GM19193 (cell line): ENCODE measurements around the gene TMEM243.

Experiments used
- POLR2A ChIP-seq: IDR thresholded peaks from 4 replicates; pipeline ENCODE4 v1.6.1; 2011; ENCODE audit not compliant: insufficient read depth, insufficient read length; ENCODE audit errors: extremely low read depth

The TMEM243 gene

DNA sequence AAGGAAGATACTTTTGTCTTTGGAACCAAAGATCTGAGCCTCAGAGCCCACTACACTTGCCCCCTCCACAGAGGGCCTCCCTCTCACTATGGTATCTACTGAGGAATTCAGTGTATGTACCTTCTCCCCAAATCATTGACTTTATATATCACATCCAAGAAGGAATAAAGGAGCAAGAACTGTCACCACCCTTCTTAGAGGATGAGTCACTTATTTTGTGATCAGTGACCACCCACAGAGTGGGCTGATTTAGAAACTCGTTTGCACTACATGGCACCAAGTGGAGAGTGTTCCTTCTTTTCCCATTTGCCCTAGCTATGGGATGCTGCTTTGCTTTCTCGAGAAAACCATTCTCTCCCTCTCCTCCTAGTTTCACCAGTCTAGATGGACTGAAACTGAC is 5.7 kb downstream of the TMEM243 start:
- TF ChIP-seq POLR2A: no peak

DNA sequence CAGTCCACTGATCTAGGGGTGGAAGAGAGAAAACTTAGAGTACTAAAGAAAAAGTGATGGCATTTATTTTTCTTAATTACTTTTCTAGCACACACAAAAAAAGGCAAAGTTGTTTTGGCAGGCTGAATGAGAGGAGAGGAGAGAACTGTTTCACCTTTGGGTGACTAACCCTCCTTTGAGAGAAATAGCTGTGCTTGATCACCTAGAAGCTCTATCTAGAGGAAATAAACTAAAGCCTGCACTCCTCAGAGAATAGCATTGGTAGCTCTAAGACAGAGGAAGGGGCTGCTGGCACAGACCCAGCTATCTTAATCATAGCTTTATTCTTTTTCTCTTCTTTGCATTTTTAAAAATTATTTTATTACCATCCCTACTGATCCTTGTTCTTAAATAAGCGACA is 6.3 kb downstream of the TMEM243 start:
- TF ChIP-seq POLR2A: no peak

DNA sequence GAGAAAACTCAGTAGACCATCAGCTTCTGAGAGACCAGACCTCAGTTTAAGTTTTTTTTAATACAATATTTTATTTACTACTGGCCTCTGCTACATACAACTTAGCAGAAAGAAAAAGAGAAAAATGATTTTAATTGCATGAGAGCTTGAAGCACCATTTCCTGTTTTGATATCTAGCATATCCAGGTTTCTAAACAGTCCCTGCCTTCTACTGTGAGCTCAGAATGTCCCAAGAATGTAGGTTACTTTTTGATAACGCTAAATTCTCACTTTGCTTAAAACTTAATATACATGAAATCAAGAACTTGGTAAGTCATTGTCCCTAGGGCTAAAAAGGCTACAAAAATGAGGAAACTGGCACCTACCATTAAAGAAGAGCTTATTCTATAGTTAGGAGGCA is 7.0 kb downstream of the TMEM243 start:
- no peak for TF ChIP-seq POLR2A

DNA sequence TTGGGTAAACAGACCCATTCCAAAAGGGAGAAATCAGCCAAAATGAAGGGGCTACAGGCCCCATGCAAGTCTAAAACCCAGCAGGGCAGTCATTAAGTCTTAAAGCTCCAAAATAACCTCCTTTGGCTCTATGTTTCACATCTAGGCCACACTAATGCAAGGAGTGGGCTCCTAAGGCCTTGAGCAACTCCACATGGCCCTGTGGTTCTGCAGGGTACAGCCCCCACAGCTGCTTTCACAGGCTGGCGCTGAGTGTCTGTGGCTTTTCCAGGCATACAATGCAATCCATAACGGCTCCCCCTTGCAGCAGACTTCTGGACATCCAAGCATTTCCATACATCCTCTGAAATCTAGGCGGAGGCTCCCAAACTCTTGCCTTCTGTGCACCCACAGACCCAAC is 9.0 kb downstream of the TMEM243 start:
- TF ChIP-seq POLR2A: no peak

DNA sequence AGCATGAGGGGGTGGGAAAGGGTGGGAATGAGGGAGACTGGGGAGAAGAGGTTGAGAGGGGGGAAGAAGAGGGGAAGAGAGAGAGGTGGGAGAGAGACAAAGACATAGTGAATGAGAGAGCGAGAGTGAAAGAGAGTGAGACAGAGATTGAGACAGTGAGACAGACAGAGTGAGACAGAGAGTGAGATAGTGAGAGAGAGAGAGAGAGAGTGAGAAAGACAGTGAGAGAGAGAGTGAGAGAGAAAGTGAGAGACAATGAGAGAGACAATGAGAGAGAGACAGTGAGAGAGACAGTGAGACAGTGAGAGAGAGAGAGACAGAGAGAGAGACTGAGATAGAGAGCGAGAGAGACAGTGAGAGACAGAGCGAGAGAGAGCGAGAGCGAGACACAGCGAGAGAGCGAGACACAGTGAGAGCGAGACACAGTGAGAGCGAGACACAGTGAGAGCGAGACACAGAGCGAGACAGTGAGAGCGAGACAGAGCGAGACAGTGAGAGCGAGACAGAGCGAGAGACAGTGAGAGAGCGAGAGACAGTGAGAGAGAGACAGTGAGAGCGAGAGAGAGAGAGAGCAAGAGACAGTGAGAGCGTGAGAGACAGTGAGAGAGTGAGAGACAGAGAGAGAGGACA is 10.1 kb downstream of the TMEM243 start:
- TF ChIP-seq POLR2A: no peak

DNA sequence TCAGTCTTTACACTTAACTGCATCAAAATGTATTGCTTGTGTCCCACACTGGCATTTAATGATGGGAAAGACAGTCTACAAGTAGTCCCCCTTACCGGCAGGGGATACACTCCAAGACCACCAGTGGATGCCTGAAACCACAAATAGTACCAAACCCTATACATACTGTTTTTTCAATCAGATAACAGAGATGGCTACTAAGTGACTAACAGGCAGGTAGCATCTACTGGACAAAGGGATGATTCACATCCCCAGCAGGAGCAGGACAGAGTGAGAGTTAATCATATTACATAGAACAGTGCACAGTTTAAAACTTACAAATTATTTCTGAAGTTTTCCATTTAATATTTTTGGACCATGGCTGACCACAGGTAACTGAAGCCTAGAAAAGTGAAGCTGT is 13.2 kb downstream of the TMEM243 start:
- TF ChIP-seq POLR2A: no peak

DNA sequence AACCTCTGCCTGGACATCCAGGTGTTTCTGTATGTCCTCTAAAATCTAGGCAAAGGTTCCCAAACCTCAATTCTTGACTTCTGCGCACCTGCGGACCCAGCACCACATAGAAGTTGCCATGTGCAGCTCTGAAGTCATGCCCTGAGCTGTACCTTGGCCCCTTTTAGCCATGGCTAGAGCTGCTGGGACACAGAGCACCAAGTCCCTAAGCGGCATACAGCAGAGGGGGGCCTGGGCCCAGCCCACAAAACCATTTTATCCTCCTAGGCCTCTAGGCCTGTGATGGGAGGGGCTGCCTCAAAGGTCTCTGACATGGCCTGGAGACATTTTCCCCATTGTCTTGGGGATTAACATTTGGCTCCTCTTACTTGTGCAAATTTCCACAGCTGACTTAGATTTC is 14.6 kb downstream of the TMEM243 start:
- no peak for TF ChIP-seq POLR2A

DNA sequence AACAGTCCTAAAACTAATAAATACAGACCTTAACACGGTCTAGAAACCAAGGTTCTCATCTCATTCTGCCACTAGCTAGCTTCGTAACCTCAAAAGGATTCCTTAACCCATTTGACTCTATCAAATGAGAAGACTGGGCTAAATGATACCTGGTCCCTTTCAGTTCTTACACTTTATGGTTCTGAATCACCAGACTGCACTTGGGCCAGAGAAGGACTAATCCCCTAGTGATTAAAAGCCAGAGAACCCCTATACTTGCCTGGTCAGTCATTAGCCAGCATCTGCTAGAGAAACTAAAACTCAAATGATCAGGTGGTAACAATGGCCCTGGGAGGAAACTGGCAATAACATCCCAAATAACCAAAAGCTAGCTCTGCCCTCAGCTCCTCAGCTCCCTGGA is 16.8 kb downstream of the TMEM243 start:
- TF ChIP-seq POLR2A: no peak

DNA sequence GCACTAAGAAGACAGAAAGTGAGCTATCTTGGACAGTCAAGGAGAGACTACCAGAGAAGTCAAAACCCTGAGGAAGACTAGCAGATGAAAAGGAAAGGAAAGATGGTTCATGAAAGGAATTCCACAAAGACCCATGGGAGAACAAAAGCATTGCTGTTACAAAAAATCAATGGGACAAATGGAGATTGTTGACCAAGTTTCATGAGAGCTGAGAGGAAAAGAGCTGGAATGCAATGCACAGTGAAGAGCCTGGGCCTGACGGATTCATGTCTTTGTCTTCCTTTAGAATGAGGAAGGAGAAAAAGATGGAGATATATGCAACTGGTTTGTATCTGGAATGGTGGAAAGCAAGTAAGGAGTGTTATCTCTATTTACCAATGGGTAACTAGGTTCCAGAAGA is 17.3 kb downstream of the TMEM243 start:
- TF ChIP-seq POLR2A: no peak

DNA sequence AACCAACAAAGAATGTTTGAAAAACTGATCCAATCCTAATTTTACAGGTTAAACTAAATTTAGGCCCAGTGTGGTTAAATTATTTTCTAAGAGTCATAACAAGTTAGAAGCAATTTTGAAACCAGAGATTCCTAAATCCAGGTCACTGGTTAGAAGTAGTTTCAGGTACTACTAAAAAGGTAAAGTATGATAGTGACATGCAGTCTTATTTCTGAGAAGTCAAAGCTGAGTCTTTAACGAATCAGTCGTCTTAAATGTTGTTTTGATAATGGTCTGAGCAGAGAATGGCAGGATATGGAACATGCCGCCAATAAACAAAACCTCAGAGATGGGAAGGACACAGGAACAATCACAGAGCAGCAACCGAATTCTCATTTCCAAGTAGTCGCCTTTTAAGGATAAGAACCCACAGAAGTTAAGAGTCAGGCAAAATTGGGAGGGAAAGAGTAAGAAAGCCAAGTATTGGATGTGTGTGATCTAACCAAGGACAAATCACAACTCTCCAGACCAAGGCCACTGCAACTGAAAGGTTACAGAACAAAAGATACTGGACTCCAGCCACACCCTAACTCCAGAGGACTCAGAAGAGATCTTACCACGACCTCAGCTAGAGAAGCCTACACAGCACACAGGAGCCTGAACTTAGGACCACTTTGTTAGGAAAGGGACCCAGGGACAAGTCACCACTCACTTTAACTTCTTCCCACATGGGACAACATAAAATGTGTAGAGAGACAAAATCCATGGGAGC is 19.7 kb downstream of the TMEM243 start:
- TF ChIP-seq POLR2A: no peak

DNA sequence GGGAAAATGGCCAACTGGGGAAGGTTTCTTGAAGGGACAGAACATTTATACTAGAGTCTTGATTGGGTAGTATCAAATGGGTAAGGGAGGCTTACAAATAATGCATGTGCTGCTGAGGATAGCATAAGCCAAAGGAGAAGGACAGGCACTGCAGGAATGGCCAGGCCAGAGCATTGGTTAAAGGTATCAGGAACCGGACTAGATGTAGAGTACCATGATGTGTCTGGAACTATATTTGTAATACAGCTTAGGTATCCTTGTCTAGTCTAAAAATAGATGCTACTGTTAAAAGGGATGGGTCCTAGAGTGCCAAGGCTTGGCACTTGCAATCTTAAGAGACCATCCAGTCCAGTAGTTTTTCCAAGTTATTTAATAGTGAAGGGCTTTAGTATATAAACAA is 20.3 kb downstream of the TMEM243 start:
- no peak for TF ChIP-seq POLR2A

DNA sequence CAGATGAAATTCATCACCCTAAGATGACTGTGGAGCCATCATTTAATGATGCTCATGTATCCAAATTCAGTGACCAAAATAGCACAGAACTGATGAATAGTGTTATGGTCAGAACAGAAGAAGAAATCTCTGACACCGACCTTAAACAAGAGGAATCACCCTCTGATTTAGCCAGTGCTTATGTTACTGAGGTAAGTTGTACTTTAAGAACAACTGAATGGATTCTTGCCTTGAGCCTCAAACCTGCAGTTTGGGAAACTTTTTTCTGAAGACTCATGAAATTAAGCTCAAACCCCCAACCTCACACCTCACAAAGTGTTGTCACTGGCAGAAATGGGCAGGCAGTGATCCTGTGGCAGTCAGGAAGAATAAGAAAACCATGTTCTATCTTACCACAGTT is 25.6 kb downstream of the TMEM243 start:
- no peak for TF ChIP-seq POLR2A

DNA sequence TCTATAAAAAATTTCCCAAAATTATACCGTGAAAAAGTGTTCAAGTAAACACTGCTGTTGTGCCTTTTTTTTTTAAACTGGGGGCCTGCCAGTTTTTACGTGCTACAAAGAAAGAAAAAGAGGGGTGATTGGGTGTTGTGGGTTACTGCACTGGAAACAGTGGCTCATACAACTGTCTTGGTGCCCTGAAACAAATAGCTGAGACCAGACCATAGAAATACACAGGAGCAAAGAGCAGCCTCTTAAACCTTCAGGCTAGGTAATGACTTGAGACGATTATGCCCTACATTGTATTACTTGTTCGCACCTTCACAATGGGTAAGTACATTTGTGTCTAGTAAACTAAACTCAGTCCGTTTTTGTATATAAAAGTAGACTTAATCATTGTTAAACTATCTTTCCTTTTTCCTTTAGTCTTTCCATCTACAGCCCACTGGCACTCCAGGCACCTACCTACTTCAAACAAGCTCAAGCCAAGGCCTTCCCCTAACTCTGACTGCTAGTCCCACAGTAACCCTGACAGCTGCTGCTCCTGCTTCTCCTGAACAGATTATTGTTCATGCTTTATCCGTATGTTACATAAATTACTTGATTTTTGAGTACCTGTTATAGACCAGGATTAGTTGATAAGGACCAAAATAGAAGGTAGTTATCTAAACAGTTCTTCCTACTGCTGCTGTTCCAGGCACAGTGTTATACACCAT is 26.6 kb downstream of the TMEM243 start:
- peak; percentile 27 for TF ChIP-seq POLR2A

DNA sequence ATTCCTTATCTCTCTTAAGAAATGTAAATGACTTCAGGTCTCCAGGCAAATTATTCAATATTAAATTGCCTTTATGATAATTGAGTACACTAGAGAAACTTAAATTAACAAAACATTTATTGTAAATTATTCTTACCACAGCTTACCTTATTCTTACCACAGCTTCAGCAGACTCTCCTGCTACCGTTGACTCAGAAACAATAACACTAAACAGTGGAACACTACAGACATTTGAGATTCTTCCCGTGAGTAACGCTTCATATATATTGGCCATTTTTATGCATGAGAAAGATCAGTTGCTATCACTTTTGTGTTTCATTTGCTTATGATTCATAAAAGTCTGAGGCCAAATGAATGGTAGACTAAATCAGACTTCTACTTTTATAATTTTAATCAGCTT is 28.7 kb downstream of the TMEM243 start:
- TF ChIP-seq POLR2A: no peak

DNA sequence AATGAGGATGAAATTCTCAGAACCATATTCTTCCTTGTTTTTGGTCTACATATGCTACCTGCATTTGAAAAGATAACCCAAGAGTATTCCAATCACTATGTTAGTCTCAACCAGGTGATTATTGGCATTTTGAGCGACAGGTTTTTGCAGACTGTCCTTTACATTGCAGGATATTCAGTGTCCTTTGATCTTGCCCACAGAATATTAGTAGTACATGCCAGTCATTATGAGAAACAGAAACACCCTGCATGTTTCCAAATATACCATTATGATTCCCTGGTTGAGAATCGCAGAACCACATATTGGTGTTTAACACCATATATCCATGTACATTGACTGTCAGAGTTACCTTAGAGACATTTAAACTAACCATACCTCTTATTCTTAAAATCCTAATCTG is 30.6 kb downstream of the TMEM243 start:
- TF ChIP-seq POLR2A: no peak

DNA sequence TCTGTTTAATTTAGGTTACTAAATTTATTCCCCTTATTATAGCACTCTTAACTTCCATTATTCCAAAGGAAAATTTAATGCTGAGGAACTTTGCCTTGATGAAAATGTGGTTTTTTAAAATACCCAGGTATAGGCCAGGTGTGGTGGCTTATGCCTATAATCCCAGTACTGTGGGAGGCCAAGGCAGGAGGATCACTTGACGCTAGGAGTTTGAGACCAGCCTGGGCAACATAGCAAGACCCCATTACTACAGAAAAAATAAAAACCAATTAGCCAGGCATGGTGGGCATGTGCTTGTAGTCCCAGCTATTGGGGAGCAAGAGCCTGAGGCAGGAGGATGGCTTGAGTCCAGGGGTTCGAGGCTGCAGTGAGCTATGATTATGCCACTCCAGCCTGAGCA is 32.4 kb downstream of the TMEM243 start:
- TF ChIP-seq POLR2A: no peak
